SU-DHL-6 (cell line): ENCODE measurements around the gene GIGYF2.

Experiments used
- H2AFZ ChIP-seq: fragments of 200-600 bp; sonication (generic); 2 replicates; pipeline ENCODE4 v1.6.1; 2014; ENCODE audit warnings: low read depth, mild to moderate bottlenecking, moderate library complexity, mixed read lengths, antibody characterized with exemption, low read length; ENCODE audit not compliant: severe bottlenecking
- H3F3A ChIP-seq: fragments of 200-600 bp; shearing (Covaris generic); 2 replicates; pipeline ENCODE4 v1.6.0; 2016; ENCODE audit warnings: antibody characterized with exemption, mild to moderate bottlenecking; ENCODE audit not compliant: insufficient read depth
- H3K27ac ChIP-seq: fragments of 200-600 bp; sonication (generic); 2 replicates; pipeline ENCODE4 v1.5.1; 2016; ENCODE audit warnings: low read depth, mild to moderate bottlenecking, low read length, moderate library complexity, mixed read lengths
- H3K27me3 ChIP-seq: fragments of 200-600 bp; sonication (generic), shearing (Covaris generic); 2 replicates; pipeline ENCODE4 v1.6.0; 2014; ENCODE audit warnings: mild to moderate bottlenecking, low read length
- H3K36me3 ChIP-seq: fragments of 200-600 bp; sonication (generic); 2 replicates; pipeline ENCODE4 v1.6.1; 2014; ENCODE audit warnings: mild to moderate bottlenecking, low read length, mixed read lengths
- H3K4me2 ChIP-seq: fragments of 300-600, 200-600 bp; shearing (Covaris generic), sonication (generic); 2 replicates; pipeline ENCODE4 v1.6.0; 2014; ENCODE audit warnings: low read length, low read depth, mild to moderate bottlenecking; ENCODE audit not compliant: poor library complexity, severe bottlenecking
- H3K4me3 ChIP-seq: fragments of 200-600 bp; sonication (generic); 2 replicates; pipeline ENCODE4 v1.5.1; 2014; ENCODE audit warnings: antibody characterized with exemption, low read length, mild to moderate bottlenecking, mixed read lengths; ENCODE audit not compliant: insufficient read depth, poor library complexity, severe bottlenecking
- H3K79me2 ChIP-seq: fragments of 200-600 bp; sonication (generic); 2 replicates; pipeline ENCODE4 v1.6.1; 2014; ENCODE audit warnings: mild to moderate bottlenecking, low read length, moderate library complexity; ENCODE audit not compliant: insufficient read depth
- H3K9ac ChIP-seq: fragments of 200-600 bp; sonication (generic); 2 replicates; pipeline ENCODE4 v1.7.0; 2014; ENCODE audit warnings: mild to moderate bottlenecking, low read length
- H3K9me2 ChIP-seq: fragments of 200-600 bp; sonication (generic); replicated peaks from 2 replicates; pipeline ENCODE4 v1.6.1; 2014; ENCODE audit warnings: low read length; ENCODE audit not compliant: insufficient read depth
- H3K9me3 ChIP-seq: fragments of 200-600 bp; sonication (generic); 2 replicates; pipeline ENCODE4 v1.6.1; 2014; ENCODE audit warnings: low read length, mixed read lengths; ENCODE audit not compliant: insufficient read depth
- H4K20me1 ChIP-seq: fragments of 200-600 bp; sonication (generic); 2 replicates; pipeline ENCODE4 v1.6.1; 2014; ENCODE audit warnings: low read depth, mild to moderate bottlenecking, antibody characterized with exemption, low read length, moderate library complexity, mixed read lengths
- CTCF ChIP-seq: fragments of 200-600 bp; sonication (generic); IDR thresholded peaks from one replicate; pipeline ENCODE4 v1.5.1; 2017; ENCODE audit warnings: antibody characterized with exemption, mild to moderate bottlenecking, low read length, moderate library complexity; ENCODE audit not compliant: insufficient read depth, poor library complexity, severe bottlenecking
- EZH2phosphoT487 ChIP-seq: fragments of 200-600 bp; sonication (generic), shearing (Covaris generic); conservative IDR thresholded peaks from 2 replicates; pipeline ENCODE4 v1.6.1; 2018; ENCODE audit warnings: mild to moderate bottlenecking, antibody characterized with exemption, low read length, moderate library complexity, mixed read lengths

The GIGYF2 gene

GRCh38 chr2:232857158-232857563 lies 160.0 kb downstream of the GIGYF2 start:
- TF ChIP-seq CTCF (no peak), EZH2phosphoT487 (no peak)
- no peaks in the 10 kb centered on the region for H3K79me2 ChIP-seq
- H3K9me3 ChIP-seq, result no peaks in the 10 kb centered on the region
- H3K4me2 ChIP-seq, result no peak overlapping the region
- H3K36me3 ChIP-seq, result 0 out of 2 replicates have a peak, but pooled peaks cover 4% of the 10 kb centered on the region
- no peak overlapping the region for H3K27ac ChIP-seq
- H2AFZ ChIP-seq, result no peak overlapping the region
- no peak overlapping the region for H3K9ac ChIP-seq
- no peaks in the 10 kb centered on the region for H3K27me3 ChIP-seq
- H3K4me3 ChIP-seq, result no peak overlapping the region
- no peaks in the 10 kb centered on the region for H3F3A ChIP-seq
- H3K9me2 ChIP-seq, result no peaks in the 10 kb centered on the region
- H4K20me1 ChIP-seq, result no peaks in the 10 kb centered on the region

GRCh38 chr2:232859385-232859916 lies 162.3 kb downstream of the GIGYF2 start:
- H3K9me2 ChIP-seq, result no peaks in the 10 kb centered on the region
- 0 out of 2 replicates have a peak, but pooled peaks cover 4% of the 10 kb centered on the region for H3K36me3 ChIP-seq
- no peaks in the 10 kb centered on the region for H3K9me3 ChIP-seq
- H2AFZ ChIP-seq, result no peak overlapping the region
- H3K9ac ChIP-seq, result no peak overlapping the region
- no peaks in the 10 kb centered on the region for H3K79me2 ChIP-seq
- no peaks in the 10 kb centered on the region for H3K27me3 ChIP-seq
- TF ChIP-seq CTCF, result no peak
- TF ChIP-seq EZH2phosphoT487, result no peak
- H3F3A ChIP-seq, result no peaks in the 10 kb centered on the region
- no peak overlapping the region for H3K27ac ChIP-seq
- no peaks in the 10 kb centered on the region for H4K20me1 ChIP-seq
- no peak overlapping the region for H3K4me3 ChIP-seq
- H3K4me2 ChIP-seq, result no peak overlapping the region

GRCh38 chr2:232860593-232861241 lies 163.6 kb downstream of the GIGYF2 start:
- H3K27me3 ChIP-seq, result no peaks in the 10 kb centered on the region
- no peaks in the 10 kb centered on the region for H3K9me2 ChIP-seq
- no peak for TF ChIP-seq EZH2phosphoT487
- TF ChIP-seq CTCF, result no peak
- no peak overlapping the region for H2AFZ ChIP-seq
- H3K27ac ChIP-seq, result no peak overlapping the region
- no peaks in the 10 kb centered on the region for H3K79me2 ChIP-seq
- no peak overlapping the region for H3K4me3 ChIP-seq
- 0 out of 2 replicates have a peak, but pooled peaks cover 4% of the 10 kb centered on the region for H3K36me3 ChIP-seq
- H3K4me2 ChIP-seq, result no peak overlapping the region
- H3F3A ChIP-seq, result no peaks in the 10 kb centered on the region
- no peaks in the 10 kb centered on the region for H4K20me1 ChIP-seq
- no peaks in the 10 kb centered on the region for H3K9me3 ChIP-seq
- no peak overlapping the region for H3K9ac ChIP-seq
